ENCODE measurements around the gene FREY1. TPM values are rescaled to one million over a fixed set of nuclear protein-coding genes. Genes with fewer than 3 reads are reported as not detected.

The FREY1 gene
- total and polyA plus RNA-seq, 2 of the 8 experiments (the other 6 are each of a cell fraction or from before 2014, with no cell fraction given) = 0.32 to 1.1 TPM

- TF ChIP-seq, protein P1, sequence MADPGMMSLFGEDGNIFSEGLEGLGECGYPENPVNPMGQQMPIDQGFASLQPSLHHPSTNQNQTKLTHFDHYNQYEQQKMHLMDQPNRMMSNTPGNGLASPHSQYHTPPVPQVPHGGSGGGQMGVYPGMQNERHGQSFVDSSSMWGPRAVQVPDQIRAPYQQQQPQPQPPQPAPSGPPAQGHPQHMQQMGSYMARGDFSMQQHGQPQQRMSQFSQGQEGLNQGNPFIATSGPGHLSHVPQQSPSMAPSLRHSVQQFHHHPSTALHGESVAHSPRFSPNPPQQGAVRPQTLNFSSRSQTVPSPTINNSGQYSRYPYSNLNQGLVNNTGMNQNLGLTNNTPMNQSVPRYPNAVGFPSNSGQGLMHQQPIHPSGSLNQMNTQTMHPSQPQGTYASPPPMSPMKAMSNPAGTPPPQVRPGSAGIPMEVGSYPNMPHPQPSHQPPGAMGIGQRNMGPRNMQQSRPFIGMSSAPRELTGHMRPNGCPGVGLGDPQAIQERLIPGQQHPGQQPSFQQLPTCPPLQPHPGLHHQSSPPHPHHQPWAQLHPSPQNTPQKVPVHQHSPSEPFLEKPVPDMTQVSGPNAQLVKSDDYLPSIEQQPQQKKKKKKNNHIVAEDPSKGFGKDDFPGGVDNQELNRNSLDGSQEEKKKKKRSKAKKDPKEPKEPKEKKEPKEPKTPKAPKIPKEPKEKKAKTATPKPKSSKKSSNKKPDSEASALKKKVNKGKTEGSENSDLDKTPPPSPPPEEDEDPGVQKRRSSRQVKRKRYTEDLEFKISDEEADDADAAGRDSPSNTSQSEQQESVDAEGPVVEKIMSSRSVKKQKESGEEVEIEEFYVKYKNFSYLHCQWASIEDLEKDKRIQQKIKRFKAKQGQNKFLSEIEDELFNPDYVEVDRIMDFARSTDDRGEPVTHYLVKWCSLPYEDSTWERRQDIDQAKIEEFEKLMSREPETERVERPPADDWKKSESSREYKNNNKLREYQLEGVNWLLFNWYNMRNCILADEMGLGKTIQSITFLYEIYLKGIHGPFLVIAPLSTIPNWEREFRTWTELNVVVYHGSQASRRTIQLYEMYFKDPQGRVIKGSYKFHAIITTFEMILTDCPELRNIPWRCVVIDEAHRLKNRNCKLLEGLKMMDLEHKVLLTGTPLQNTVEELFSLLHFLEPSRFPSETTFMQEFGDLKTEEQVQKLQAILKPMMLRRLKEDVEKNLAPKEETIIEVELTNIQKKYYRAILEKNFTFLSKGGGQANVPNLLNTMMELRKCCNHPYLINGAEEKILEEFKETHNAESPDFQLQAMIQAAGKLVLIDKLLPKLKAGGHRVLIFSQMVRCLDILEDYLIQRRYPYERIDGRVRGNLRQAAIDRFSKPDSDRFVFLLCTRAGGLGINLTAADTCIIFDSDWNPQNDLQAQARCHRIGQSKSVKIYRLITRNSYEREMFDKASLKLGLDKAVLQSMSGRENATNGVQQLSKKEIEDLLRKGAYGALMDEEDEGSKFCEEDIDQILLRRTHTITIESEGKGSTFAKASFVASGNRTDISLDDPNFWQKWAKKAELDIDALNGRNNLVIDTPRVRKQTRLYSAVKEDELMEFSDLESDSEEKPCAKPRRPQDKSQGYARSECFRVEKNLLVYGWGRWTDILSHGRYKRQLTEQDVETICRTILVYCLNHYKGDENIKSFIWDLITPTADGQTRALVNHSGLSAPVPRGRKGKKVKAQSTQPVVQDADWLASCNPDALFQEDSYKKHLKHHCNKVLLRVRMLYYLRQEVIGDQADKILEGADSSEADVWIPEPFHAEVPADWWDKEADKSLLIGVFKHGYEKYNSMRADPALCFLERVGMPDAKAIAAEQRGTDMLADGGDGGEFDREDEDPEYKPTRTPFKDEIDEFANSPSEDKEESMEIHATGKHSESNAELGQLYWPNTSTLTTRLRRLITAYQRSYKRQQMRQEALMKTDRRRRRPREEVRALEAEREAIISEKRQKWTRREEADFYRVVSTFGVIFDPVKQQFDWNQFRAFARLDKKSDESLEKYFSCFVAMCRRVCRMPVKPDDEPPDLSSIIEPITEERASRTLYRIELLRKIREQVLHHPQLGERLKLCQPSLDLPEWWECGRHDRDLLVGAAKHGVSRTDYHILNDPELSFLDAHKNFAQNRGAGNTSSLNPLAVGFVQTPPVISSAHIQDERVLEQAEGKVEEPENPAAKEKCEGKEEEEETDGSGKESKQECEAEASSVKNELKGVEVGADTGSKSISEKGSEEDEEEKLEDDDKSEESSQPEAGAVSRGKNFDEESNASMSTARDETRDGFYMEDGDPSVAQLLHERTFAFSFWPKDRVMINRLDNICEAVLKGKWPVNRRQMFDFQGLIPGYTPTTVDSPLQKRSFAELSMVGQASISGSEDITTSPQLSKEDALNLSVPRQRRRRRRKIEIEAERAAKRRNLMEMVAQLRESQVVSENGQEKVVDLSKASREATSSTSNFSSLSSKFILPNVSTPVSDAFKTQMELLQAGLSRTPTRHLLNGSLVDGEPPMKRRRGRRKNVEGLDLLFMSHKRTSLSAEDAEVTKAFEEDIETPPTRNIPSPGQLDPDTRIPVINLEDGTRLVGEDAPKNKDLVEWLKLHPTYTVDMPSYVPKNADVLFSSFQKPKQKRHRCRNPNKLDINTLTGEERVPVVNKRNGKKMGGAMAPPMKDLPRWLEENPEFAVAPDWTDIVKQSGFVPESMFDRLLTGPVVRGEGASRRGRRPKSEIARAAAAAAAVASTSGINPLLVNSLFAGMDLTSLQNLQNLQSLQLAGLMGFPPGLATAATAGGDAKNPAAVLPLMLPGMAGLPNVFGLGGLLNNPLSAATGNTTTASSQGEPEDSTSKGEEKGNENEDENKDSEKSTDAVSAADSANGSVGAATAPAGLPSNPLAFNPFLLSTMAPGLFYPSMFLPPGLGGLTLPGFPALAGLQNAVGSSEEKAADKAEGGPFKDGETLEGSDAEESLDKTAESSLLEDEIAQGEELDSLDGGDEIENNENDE (IDR thresholded peaks at IDR 0.05; ENCODE audit: insufficient replicate concordance, low read length) = no peak
- TF ChIP-seq, protein P2, sequence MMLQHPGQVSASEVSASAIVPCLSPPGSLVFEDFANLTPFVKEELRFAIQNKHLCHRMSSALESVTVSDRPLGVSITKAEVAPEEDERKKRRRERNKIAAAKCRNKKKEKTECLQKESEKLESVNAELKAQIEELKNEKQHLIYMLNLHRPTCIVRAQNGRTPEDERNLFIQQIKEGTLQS (IDR thresholded peaks at IDR 0.05; ENCODE audit: insufficient read depth, low read depth, low read length) = no peak
- TF ChIP-seq SIX5 (IDR thresholded peaks at IDR 0.05; ENCODE audit: low read depth, low read length) (no peak), JUND (IDR thresholded peaks at IDR 0.05; ENCODE audit: low read length) (no peak), CREB1 (IDR thresholded peaks at IDR 0.05) (no peak), GABPA (IDR thresholded peaks at IDR 0.05; ENCODE audit: borderline replicate concordance, insufficient read depth, low read length) (no peak), TEAD4 (IDR thresholded peaks at IDR 0.05; ENCODE audit: low read depth, low read length) (no peak), KDM1A (IDR thresholded peaks at IDR 0.05; ENCODE audit: borderline replicate concordance, low read length) (no peak)
Observed at GRCh38 chr11:45864041-45864440, 43.0 kb downstream of the FREY1 start (continued).
